22Rv1 (cell line): ENCODE data around the gene ATF2.
A peak's percentile ranks its signal among the peaks of the same experiment; 100 is the strongest.

ENCODE experiments used
- H3K27ac ChIP-seq: fragments of 450-650 bp; 2 replicates; pipeline ENCODE4 v1.5.1; 2017
- CTCF ChIP-seq: fragments of 450-650 bp; IDR thresholded peaks from 2 replicates; pipeline ENCODE4 v1.5.1; 2017; ENCODE audit warnings: mild to moderate bottlenecking
- ZFX ChIP-seq: fragments of 450-650 bp; IDR thresholded peaks from 2 replicates; pipeline ENCODE4 v1.6.1; 2017; ENCODE audit warnings: antibody characterized with exemption, borderline replicate concordance

Gene ATF2

GRCh38 chr2:175188761-175189160 is 20.8 kb upstream of the ATF2 start:
- no peak overlapping the region for H3K27ac ChIP-seq
- TF ChIP-seq CTCF (no peak), ZFX (no peak)

DNA sequence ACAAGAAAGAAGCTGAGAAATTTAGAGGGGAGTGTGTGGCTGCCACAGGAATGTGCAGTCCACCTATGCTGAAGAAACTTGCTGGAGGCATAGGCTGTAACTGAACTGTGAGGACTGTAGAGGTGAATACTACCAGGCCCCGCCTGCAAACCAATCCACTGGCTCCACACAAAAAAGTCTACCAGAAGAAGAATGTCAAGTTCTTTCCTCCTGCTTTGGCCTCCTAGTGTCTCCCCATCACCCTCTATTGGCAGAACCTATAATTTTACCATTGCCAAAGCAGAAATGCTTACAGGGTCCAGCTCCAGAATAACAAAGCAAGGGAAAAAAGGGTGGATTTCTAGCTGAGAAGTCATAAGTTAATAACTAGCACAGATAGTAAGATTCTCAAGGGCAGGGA is 19.4 kb upstream of the ATF2 start:
- no peak overlapping the region for H3K27ac ChIP-seq
- TF ChIP-seq CTCF = no peak
- TF ChIP-seq ZFX = no peak

DNA sequence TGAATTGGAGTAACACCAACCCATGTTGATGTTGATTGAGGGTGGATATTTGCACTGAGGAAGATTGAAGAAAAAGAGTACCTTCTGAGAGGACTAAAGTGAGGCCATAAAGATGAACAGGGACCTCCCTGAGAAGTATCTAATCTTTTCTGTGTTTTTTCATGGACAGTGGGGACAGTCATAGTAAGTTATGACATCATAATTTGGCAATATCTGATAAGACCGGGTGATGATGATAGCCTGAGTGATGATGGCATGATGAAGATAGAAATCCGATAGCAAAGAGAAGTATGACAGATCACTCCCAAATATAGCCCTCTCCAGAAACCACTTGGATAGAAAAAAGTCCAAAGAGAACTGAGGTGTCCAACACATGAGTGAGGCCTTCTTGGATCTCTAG is 15.7 kb upstream of the ATF2 start:
- TF ChIP-seq ZFX = no peak
- no peak for TF ChIP-seq CTCF
- no peak overlapping the region for H3K27ac ChIP-seq

DNA sequence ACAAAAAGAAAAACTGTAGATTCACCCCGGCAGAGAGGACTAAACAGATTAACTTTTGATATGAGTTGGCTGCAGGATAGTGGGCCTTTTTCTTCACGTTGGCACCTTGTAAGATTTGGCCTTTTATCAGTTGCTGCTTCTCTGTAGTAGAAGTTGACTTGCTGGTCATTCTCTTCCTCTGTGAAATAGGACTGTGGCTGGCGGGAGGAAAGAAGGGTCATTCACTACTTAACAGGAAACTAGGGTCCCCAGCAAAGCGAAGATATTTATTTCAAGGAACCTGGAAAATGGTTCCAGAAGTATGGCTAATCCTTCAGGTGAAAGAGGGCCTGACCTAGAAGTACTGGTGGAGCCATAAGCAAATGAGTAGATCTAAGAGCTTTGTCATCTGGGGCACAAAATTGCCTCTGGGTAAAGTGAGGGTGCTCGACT is 13.9 kb upstream of the ATF2 start:
- no peak for TF ChIP-seq CTCF
- no peak for TF ChIP-seq ZFX
- H3K27ac ChIP-seq = peak overlapping the region; percentile 78

- peak within 1 kb of the TSS; percentile 78 for H3K27ac ChIP-seq
Observed at GRCh38 chr2:175181104-175181876, 13.3 kb upstream of the ATF2 start, which contains the start of gene ATP5MC3. TSS of gene ATP5MC3 (minus strand) at chr2:175181710. CDS start at chr2:175181393, 317 bp downstream.

DNA sequence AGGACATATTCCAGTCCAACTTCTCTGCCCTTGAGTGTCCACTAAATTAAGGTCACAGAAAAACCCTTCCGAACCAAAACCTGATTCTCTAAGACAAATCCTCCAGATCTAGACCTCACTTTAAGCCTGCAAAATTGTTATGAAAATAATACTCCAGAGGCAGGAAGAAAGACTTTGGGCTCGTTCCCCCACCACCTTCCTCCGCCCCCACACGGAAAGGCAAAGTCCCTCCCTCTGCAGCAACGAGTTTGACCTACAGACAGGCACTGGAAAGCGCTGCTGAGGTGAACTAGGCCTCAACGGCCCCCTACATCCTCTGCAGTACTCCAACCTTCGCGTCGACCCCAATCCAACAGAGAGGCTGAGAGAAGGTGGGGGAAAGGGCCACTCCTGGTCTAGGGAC is 12.7 kb upstream of the ATF2 start:
- H3K27ac ChIP-seq = peak overlapping the region; percentile 78
- TF ChIP-seq ZFX (no peak), CTCF (no peak)

More at GRCh38 chr2:175181104-175181876, 13.3 kb upstream of the ATF2 start, which contains the start of gene ATP5MC3:
- no peak for TF ChIP-seq CTCF
- TF ChIP-seq ZFX = no peak

- no peak for TF ChIP-seq ZFX
- no peak for TF ChIP-seq CTCF
Observed at GRCh38 chr2:175176624-175177023, 8.6 kb upstream of the ATF2 start.

More at GRCh38 chr2:175176624-175177023, 8.6 kb upstream of the ATF2 start:
- no peak overlapping the region for H3K27ac ChIP-seq
